ENCODE results near the gene COMMD9.

COMMD9 gene

GRCh38 chr11:36251823-36252222, 37.4 kb downstream of the COMMD9 start:
- no peak for DNase-seq

- DNase-seq = peak; percentile 87
These were observed 40.0 kb downstream of the COMMD9 start for GRCh38 chr11:36249246-36249645.

GRCh38 chr11:36248436-36248835, 40.8 kb downstream of the COMMD9 start:
- peak; percentile 66 for DNase-seq

DNA sequence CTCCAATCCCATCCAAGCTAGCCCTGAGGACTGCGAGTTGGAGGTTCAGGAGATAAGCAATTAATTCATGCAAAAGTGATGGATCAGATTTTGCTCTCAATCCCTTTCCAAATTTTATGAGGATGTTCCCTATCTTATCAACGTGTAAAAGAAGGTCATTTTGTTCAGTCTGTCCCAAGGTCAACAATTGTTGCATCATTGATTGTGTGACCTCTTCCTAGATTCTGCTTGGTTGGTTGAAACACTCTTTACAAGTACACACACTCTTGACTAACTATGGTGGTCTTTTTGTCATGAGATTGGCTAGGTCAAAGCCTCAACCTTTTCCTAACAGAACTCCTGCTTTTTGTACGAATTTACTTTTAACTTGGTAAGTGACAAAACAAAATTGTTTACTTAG, 41.7 kb downstream of the COMMD9 start:
- no peak for DNase-seq

DNA sequence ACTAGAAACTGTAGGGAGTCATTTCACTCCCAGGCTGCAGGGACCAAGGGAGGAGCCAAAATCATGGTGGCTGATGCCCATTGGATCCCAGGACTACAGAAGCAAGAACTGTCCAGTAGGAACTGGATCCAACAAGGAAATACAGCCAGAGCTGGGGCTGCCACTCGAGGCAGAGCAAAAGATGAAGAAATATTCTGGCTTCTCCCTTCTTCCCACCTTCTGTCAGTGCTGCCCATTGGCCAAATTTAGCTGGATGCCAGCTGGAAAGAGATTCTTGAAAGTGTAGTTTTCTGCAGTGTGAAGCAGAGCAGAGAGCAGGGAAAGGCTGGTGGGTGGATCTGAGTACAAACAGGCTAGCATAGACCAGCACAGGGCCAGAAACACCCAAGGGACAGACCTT, 45.6 kb downstream of the COMMD9 start:
- DNase-seq = no peak

DNA sequence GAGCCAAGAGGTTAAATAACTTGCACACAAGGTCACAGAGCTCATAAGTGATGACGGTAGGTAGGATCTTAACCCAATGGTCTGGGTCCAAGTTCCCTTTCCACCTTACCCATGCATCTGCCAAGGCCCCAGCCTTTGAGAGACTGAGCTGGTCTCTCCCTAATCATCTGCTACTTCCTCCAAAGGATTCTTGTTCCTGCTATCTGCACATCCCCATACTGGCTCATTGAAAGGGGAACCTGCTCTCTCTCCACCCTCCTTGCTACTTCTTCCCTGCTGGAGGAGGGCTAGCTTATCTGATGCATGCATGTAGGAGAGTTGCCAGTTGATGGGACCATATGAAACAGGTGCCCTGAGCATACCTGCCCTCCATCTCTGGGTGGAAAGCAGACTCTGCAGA, 47.7 kb downstream of the COMMD9 start:
- peak; percentile 45 for DNase-seq

DNA sequence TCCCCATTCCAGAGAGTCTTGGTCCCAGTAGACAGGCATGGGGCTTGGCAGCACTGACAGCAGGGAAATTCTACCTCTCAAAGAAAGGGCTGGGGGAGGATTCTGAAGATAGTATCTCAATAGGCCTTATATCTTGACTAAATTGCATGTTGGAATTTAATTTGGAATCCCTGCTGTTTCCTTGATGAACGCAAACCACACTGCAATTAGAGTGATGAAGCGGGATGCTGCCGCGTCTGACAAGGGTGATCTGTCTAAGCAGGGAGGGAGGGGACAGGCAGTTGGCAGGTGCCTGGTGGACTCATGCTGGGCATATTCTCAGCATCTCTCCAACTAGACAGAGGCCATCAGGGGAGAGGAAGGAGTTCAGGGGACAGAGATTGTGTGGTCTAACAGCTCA, 48.4 kb downstream of the COMMD9 start:
- no peak for DNase-seq

DNA sequence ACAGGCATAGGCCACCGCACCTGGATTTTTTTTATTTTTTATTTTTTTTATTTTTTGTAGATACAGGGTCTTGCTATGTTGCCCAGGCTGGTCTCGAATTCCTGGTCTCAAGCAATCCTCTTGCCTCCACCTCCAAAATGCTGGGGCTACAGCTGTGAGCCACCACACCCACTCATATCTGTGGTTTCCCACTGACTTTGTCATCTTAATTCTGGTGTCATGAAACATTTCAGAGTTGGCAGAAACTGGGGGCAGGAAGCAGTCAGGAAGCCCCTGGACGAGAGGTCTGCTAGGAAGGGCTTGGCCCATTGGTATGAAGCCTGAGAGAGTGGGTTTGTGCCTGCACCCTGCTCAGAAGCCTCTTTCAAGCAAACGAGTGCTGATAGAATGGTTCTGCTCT, 49.1 kb downstream of the COMMD9 start:
- no peak for DNase-seq

- no peak for DNase-seq
These were observed 49.6 kb downstream of the COMMD9 start for GRCh38 chr11:36239636-36240035.

- no peak for DNase-seq
These were observed 50.3 kb downstream of the COMMD9 start for GRCh38 chr11:36238881-36239280.

- peak; percentile 41 for DNase-seq
These were observed 51.1 kb downstream of the COMMD9 start for GRCh38 chr11:36238036-36238631.

DNA sequence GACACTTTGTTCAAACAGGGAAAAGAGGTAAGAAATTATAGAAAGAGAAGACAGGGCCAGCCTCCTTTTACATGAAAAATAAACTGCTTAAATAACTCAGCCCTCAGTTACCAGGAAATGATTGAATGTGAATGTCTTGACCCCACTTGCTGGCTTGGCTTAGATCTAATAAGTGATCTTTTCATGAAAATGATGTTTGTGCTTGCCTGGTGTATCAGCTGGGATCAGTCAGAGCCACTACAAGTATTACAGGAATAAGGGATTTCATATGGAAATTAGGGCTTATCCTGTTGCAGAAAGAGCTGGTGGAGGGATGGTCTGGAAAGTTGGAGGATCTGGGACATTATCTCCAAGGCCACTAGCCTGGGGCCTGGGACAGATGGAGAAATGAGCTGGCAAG, 51.8 kb downstream of the COMMD9 start:
- no peak for DNase-seq

GRCh38 chr11:36235750-36236149, 53.5 kb downstream of the COMMD9 start:
- DNase-seq = no peak

DNA sequence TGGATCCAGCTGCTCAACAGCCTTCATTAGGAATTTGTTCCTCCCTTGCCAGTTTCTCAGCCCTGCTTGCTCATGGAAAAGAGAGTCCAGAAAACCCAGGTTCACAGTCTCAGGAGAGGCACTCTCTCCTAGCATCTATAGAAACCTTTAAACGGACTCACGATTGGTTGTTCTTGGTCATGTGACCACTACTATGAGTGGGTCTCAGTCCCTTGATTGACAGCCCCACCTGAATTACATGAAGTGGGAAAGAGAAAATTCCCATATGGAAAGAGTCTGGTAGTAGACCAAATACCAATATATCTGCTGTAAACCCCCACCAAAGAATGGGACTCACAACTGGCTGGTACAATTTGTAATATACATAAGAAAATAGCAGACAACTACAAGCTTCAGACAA, 54.4 kb downstream of the COMMD9 start:
- no peak for DNase-seq

DNA sequence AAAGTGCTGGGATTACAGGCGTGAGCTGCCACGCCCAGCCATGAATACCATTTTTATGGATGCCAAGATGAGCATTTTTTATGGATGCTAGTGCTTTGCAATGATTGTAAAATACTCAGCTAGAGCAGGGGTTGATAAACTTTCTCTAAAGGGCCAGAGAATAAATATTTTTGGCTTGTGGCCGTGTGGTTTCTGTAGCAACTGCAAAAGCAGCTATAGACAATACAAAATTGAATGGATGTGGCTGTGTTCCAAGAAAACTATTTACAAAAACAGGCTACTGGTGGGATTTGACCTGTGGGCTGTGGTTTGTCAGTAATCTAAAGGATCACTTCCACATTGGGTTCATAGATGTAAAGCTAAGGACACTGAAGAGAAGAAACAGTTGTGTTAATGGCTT, 56.0 kb downstream of the COMMD9 start:
- no peak for DNase-seq

- no peak for DNase-seq
These were observed 58.2 kb downstream of the COMMD9 start for GRCh38 chr11:36230779-36231699.

DNA sequence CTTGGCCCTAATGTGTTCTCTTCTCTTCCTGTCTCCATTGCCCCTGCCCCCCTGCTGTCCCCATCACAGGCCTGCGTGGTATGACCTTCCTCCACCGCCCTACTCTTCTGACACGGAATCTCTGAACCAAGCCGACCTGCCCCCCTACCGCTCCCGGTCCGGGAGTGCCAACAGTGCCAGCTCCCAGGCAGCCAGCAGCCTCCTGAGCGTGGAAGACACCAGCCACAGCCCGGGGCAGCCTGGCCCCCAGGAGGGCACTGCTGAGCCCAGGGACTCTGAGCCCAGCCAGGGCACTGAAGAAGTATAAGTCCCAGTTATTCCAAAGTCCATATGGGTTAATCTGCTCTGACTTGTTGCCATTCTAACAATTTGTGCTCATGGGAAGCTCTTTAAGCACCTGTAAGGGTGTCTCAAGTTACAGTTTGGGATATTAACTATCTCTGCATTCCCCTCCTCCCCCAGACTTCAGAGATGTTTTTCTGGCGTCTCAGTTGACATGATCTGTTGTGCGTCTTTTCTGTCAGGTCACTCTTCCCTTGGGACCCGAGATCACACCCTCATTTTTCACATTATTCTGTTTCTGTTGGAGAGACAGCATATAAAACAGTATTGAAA, 60.0 kb downstream of the COMMD9 start:
- no peak for DNase-seq

DNA sequence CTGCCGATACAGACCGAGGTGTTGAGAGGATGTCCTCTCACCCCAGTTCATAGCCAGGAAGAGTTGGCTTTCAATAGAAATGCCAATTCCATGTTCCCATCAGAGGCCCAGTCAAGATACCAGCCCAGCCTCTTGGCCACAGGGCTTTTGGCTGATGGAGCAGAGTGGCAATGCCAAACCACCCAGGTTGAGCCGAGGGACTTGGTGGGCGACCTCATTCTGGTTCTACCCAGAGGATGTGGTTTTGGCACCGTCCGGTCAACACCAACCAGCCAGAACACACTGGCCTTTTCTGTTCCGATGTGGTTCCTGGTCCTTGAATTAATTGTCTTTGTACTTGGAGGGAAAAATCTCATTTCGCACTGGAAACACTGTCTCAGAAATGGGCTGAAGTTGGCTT, 60.5 kb downstream of the COMMD9 start:
- no peak for DNase-seq

GRCh38 chr11:36227044-36227443, 62.2 kb downstream of the COMMD9 start:
- no peak for DNase-seq

GRCh38 chr11:36224209-36224882, 64.9 kb downstream of the COMMD9 start:
- no peak for DNase-seq

- DNase-seq = no peak
These were observed 66.2 kb downstream of the COMMD9 start for GRCh38 chr11:36222831-36223635.

Measured in suppressor macrophage treated with lipopolysaccharide for 4 hours (primary cell).